Effector memory CD4-positive, alpha-beta T cell (primary cell): Measurements from ENCODE around the gene SRGAP2C.
"Not testable (repeated sequence)": the region's sequence is repeated elsewhere in the genome, so short reads cannot be mapped to it uniquely, and the experiment has no call there.

ENCODE experiments used
- DNase-seq, 3 donors: peaks; one replicate each; pipeline ENCODE4 v3.0.0-alpha.2; 2020
- H3K27ac ChIP-seq: 2 replicates; pipeline ENCODE4 v1.7.0; 2013; ENCODE audit warnings: mild to moderate bottlenecking, low read length, moderate library complexity; ENCODE audit not compliant: insufficient read depth, poor library complexity, severe bottlenecking
- H3K27me3 ChIP-seq: replicated peaks from 2 replicates; pipeline ENCODE4 v1.7.0; 2013; ENCODE audit warnings: mild to moderate bottlenecking, low read length; ENCODE audit not compliant: insufficient read depth, control insufficient read depth, poor library complexity, severe bottlenecking
- H3K36me3 ChIP-seq: 2 replicates; pipeline ENCODE4 v1.7.0; 2013; ENCODE audit warnings: mild to moderate bottlenecking, low read length, moderate library complexity; ENCODE audit not compliant: control insufficient read depth, insufficient read depth
- H3K4me1 ChIP-seq: 2 replicates; pipeline ENCODE4 v1.7.0; 2013; ENCODE audit warnings: low read length, mild to moderate bottlenecking; ENCODE audit not compliant: control insufficient read depth, insufficient read depth, poor library complexity, severe bottlenecking
- H3K4me3 ChIP-seq: 2 replicates; pipeline ENCODE4 v1.7.0; 2013; ENCODE audit warnings: low read length, low read depth, mild to moderate bottlenecking; ENCODE audit not compliant: insufficient read depth, poor library complexity, severe bottlenecking
- H3K9me3 ChIP-seq: 2 replicates; pipeline ENCODE4 v1.7.0; 2013; ENCODE audit warnings: mild to moderate bottlenecking, low read length, moderate library complexity; ENCODE audit not compliant: control insufficient read depth

Gene SRGAP2C

DNA sequence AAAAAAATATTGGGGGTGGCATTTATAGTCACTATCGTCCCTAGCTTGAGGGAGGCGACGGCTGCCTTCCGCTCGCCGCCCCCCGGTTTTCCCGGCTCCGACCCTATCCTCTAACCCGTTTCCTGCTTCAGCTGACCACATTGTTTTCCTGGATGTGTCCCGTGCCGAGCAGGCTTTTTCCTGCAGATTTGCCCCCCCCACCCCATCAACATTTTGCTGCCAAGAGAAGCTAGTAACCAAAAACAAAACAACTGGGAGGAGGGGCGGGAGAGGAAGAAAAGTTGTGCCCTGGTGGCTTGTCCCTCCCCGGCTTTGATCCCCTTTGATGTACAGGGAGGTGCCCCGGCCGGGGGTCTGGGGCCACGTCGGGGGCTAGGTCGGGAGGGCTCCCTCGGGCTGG, 1.4 kb downstream of the SRGAP2C start:
- not testable (repeated sequence) for DNase-seq, H3K4me3 ChIP-seq, H3K36me3 ChIP-seq, H3K9me3 ChIP-seq, H3K27me3 ChIP-seq, H3K4me1 ChIP-seq, H3K27ac ChIP-seq

DNA sequence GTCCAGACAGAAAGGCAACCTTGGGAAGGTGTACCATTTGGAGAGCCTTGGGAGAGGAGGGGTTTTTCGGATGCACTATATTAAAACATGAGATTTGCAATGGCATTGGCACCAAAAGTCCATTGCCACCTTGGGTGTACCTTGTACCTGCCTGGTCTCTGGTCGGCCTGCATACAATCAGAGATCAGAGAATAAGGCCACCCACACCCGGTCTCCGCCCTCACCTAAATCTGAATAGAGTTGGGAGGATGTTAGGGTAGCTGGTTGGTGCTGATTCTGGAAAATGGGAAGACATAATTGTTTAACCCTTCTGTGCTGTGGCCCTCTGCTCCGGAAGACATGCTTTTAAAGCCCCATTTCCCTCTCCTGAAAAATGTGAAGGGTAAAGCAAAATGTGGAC, 3.1 kb downstream of the SRGAP2C start:
- H3K27ac ChIP-seq, H3K36me3 ChIP-seq, H3K27me3 ChIP-seq, DNase-seq, H3K4me3 ChIP-seq, H3K9me3 ChIP-seq, H3K4me1 ChIP-seq: not testable (repeated sequence)

DNA sequence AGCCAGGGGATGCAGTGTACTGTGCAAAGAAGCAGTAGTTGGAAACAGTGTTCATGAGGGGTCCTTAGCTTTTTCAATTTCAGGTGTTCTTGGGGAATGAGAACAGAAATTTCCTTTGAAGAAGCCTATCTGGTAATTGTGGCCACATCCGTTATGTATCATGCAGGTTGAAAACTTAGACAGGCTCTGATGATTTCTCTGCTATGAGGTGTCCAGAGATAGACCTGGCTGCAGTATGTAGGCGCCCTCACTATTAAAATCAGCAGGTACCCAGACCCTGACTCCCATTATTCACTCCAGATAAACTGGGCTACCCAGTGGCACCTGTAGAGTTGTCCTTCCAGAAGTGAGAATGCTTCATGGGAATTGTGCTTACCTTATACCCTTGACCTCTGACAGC, 7.7 kb downstream of the SRGAP2C start:
- not testable (repeated sequence) for H3K4me1 ChIP-seq, H3K27ac ChIP-seq, H3K27me3 ChIP-seq, H3K4me3 ChIP-seq, DNase-seq, H3K36me3 ChIP-seq, H3K9me3 ChIP-seq

DNA sequence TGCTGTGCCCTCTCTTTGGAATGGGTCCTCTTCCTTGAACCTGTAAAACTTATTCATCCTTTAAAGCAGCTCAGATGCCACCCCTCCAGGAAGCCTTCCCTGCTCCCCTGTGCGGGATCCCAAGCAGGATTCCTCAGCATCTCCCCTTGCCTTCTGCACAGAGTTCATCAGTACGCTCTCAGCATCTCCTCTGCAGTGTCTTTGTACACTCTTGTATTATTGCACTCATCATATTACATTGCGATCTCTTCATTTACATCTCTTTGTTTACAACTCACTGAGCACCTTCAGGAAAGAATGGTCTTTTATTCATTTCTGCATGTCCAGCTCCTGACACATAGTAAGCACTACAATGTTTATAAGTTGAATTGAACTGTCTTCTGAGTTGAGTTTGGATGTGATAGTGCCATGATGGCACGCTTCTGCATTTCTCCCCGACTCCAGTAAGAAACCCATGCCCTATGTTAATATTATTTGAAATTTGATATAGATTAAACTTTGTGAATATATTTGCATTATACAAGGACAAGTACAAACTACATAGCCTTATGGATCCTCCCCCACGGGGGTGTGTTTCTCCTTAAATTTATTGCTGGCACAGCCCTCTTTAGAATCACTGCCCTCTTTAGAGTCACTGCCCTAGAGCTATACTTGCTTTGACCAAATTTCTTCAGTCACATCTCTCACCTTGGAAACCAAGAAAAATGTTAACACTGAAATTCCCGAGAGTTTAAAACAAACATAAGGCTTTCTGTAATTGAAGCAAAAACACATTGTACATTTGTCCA, 12.5 kb downstream of the SRGAP2C start:
- H3K27me3 ChIP-seq, H3K4me3 ChIP-seq, DNase-seq, H3K9me3 ChIP-seq, H3K27ac ChIP-seq, H3K4me1 ChIP-seq, H3K36me3 ChIP-seq: not testable (repeated sequence)

DNA sequence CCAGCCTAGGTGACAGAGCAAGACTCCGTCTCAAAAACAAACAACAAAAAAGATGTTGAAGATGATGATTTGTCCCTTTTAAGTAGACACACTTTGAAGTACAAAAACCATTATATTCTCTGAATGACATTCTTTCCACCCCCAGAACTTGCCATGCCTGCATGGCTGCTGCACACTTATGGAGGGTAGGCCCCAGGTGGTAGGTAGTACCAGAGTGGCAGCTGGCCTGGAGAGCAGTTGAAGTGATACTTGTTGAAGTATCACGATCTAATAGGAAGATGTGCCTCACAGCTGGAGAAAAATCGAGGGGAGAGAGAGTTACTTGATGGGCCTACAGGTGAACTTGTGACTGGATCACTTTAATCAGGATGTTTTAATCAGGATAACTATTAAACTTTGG, 15.0 kb downstream of the SRGAP2C start:
- H3K36me3 ChIP-seq, H3K27ac ChIP-seq: not testable (repeated sequence)

DNA sequence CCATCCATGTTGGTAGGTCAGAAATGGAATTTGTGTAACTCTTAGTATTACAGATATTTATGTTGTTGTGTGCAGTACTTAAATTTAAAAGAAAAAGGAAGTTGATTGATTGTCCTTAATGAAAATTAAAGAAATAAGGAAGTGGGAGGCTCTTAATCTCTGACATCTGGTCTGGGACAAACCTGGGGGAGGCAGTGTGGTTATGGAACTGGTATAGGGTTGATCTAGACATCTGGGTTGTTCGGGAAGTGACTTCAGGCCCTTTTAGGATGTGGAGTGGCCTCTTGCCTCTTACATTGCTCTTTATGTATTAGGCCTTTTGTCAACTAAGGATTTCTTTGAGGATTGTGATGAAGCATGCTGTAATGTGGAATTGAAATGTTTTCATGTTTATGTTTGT, 15.5 kb downstream of the SRGAP2C start:
- not testable (repeated sequence) for H3K27ac ChIP-seq, H3K27me3 ChIP-seq, H3K4me3 ChIP-seq, DNase-seq, H3K36me3 ChIP-seq, H3K4me1 ChIP-seq, H3K9me3 ChIP-seq

More for the DNA sequence above, 15.0 kb downstream of the SRGAP2C start:
- H3K9me3 ChIP-seq, DNase-seq, H3K27me3 ChIP-seq, H3K4me1 ChIP-seq, H3K4me3 ChIP-seq: not testable (repeated sequence)

DNA sequence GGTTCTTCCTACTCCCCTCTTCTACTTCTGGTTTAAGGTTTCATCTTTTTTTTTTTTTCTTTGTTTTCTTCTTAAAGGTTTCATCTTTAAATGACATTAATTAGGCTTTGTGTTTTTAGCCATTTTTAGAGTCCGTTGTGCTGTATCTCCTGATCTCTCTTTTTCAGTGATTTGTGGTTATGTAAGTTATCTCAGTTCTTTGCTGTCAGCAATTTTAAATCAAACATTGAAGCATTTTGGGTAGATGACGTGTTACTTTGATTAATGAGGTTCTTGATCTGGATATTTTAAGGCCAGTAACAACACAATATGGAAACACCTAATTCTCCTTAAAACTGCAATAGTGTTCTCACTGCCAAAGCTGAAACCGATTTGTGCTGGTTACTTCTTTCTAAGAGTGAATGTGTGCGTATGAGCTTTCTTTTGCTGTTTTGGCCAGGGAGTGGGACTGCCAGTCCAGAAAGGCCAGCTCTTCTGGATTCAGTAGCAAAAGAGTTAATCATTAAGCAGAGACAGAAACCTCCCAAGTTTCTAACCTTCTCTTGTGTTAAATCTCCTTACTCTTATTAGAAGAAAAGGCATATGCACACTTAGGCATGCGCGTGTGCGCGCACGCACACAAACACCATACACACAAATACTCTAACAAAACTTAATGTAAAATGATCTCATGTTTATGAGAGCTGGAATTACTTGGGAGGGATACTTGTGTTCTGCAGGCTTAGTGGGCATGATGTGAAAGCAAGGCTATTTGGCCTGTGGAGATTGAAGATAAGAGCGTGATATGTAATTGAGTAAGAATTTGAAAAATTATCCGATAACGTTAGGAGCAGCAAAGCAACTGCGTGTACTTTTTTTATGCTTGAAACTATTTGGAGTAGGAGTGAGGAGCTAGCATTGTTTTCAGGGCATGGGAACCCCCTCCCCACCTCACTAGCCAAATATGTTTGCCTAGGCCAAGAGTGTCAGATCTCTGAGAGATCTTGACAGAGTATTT, 16.5 kb downstream of the SRGAP2C start:
- H3K4me3 ChIP-seq, H3K9me3 ChIP-seq, H3K36me3 ChIP-seq, H3K27ac ChIP-seq, H3K27me3 ChIP-seq, DNase-seq, H3K4me1 ChIP-seq: not testable (repeated sequence)

DNA sequence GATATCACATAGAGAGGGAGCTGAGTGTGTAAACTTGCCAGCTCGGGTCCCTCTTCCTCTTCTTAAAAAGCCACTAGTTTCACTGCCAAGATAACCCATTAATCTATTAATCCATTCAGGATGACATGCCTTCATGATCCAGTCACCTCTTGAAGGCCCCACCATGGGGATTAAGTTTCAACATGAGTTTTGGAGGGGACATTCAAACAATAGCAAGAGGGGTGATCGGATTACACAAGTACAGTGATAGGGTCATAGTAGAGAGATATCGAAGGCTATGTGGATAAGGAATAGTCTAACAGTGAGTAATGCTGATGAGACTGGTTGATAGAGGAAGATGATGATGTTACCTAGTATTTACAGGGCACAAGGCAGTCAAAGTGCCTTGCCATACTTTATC, 18.2 kb downstream of the SRGAP2C start:
- DNase-seq, H3K4me1 ChIP-seq, H3K36me3 ChIP-seq, H3K27ac ChIP-seq, H3K9me3 ChIP-seq, H3K27me3 ChIP-seq, H3K4me3 ChIP-seq: not testable (repeated sequence)

DNA sequence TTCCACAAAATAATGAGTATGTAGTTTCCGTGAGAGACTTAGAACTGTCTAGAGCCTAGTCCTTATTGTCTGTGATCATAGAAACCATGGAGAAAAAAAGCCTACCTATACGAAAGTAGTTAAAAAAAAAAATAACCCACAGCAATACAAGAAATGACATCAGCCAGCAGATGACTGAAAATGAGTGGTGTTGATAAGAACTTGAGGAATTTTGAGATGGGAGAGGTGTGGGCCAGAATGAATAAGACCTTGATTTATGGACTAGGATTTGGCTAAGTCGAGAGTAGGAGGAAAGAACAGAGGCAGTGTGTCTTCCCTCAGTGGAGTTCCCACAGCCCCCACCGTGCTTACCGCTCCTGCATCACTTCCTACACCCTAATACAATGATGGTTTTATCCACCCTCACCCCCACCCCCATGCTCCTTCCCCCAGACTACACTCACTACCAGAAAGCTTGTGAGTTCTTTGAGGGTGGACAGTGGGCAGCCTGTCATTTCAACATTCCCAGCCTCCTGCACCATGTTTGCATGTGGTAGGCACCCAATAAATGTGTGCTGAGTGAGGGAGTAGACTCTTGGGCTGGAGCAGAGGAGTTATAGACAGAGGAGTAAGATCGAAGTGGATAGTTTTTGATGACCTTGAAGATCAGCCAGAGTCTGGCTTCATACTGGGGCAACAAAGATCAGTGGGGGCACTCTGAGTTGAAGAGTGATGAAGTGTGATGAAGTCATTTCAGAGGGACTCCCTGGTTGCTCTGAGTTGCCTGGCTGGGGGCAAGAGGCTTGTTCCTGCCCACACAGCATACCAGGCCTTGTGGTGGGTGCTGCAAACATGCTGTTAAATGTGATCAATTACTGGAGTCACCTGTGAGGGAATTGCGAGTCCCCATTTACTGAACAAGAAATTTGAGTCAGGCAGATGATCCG, 21.3 kb downstream of the SRGAP2C start:
- not testable (repeated sequence) for DNase-seq, H3K4me1 ChIP-seq, H3K27me3 ChIP-seq, H3K4me3 ChIP-seq, H3K36me3 ChIP-seq, H3K27ac ChIP-seq, H3K9me3 ChIP-seq
